ENCODE measurements around the gene KLF9.

- TF ChIP-seq CTCF (IDR thresholded peaks at IDR 0.05) (no peak), POLR2A (IDR thresholded peaks at IDR 0.05) (no peak)
These were observed 8.5 kb downstream of the KLF9 start for GRCh38 chr9:70405808-70406433.
